ENCODE results near the gene LMBRD1. TPM values are rescaled to one million over a fixed set of nuclear protein-coding genes. Genes with fewer than 3 reads are reported as not detected.

LMBRD1 gene
- total RNA-seq, 1 experiment from 2014 or later, result 17.0 TPM

DNA sequence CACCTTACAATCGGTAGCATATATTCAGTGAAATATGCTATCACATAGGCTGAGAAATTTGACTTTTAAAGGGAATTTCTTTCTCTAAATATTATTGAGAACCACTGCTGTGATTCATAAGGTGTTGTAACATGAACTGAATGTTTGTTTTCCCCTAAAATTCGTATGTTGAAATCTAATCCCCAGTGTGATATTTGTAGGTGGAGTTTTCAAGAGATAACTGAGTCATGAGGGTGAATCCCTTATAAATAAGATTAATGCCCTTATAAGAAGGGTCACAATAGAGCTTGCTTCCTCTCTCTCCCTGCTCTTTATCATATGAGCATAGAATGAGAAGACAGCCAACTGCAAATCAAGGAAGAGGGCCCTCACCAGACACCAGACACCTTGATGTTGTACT, 64.8 kb downstream of the LMBRD1 start:
- Mint-ChIP-seq H3K9me3 (no peaks in the 10 kb centered on the region), H3K4me3 (no peak overlapping the region), H3K4me1 (no peaks in the 10 kb centered on the region), H3K27ac (no peak overlapping the region), H3K27me3 (ENCODE audit: low read depth) (no peaks in the 10 kb centered on the region), H3K36me3 (ENCODE audit: insufficient read depth in 1 of 3, low read depth in 3 of 3) (no peaks in the 10 kb centered on the region)
- DNase-seq, result no peak
- H3K9me3 ChIP-seq (ENCODE audit: control insufficient read depth, low read depth, low read length), result no peaks in the 10 kb centered on the region
- TF ChIP-seq, protein P1, sequence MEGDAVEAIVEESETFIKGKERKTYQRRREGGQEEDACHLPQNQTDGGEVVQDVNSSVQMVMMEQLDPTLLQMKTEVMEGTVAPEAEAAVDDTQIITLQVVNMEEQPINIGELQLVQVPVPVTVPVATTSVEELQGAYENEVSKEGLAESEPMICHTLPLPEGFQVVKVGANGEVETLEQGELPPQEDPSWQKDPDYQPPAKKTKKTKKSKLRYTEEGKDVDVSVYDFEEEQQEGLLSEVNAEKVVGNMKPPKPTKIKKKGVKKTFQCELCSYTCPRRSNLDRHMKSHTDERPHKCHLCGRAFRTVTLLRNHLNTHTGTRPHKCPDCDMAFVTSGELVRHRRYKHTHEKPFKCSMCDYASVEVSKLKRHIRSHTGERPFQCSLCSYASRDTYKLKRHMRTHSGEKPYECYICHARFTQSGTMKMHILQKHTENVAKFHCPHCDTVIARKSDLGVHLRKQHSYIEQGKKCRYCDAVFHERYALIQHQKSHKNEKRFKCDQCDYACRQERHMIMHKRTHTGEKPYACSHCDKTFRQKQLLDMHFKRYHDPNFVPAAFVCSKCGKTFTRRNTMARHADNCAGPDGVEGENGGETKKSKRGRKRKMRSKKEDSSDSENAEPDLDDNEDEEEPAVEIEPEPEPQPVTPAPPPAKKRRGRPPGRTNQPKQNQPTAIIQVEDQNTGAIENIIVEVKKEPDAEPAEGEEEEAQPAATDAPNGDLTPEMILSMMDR (conservative IDR thresholded peaks at IDR 0.05), result no peak
- H3K4ac ChIP-seq (ENCODE audit: low read depth, low read length), result no peak overlapping the region
- H2BK15ac ChIP-seq (ENCODE audit: low read depth, low read length), result no peak overlapping the region
- H3T11ph ChIP-seq (ENCODE audit: low read length), result no peak overlapping the region
- no peak overlapping the region for H3K4me2 ChIP-seq (ENCODE audit: insufficient read depth, insufficient read length, low read length)
- no peak overlapping the region for H2AFZ ChIP-seq (ENCODE audit: low read length)
- no peak overlapping the region for H2BK12ac ChIP-seq (ENCODE audit: insufficient read length, low read depth, low read length)
- no peak overlapping the region for H3K56ac ChIP-seq (ENCODE audit: insufficient read length, low read depth, low read length)
- H3K14ac ChIP-seq (ENCODE audit: insufficient read depth, low read length), result no peak overlapping the region
- H3K23me2 ChIP-seq (ENCODE audit: insufficient read length, low read depth, low read length, poor library complexity, severe bottlenecking), result no peaks in the 10 kb centered on the region
- no peak overlapping the region for H4K5ac ChIP-seq (ENCODE audit: insufficient read length, low read depth, low read length)
- no peak overlapping the region for H2BK120ac ChIP-seq (ENCODE audit: low read depth, low read length, poor library complexity, severe bottlenecking)
- H2BK5ac ChIP-seq (ENCODE audit: insufficient read length, low read length), result no peak overlapping the region
- H3K4me1 ChIP-seq (ENCODE audit: insufficient read depth, low read length), result no peaks in the 10 kb centered on the region
- no peak overlapping the region for H2BK20ac ChIP-seq (ENCODE audit: low read depth, low read length, poor library complexity, severe bottlenecking)
- H3K79me2 ChIP-seq (ENCODE audit: insufficient read depth, low read length), result no peaks in the 10 kb centered on the region
- H3K79me1 ChIP-seq (ENCODE audit: insufficient read depth, low read depth, low read length, poor library complexity, severe bottlenecking), result no peaks in the 10 kb centered on the region
- no peaks in the 10 kb centered on the region for H4K20me1 ChIP-seq (ENCODE audit: control insufficient read depth, insufficient read depth, insufficient read length)
- no peak overlapping the region for H4K8ac ChIP-seq (replicated peaks; ENCODE audit: insufficient read length, low read depth, low read length)
- H3K18ac ChIP-seq (ENCODE audit: insufficient read length, low read depth, low read length), result no peak overlapping the region
- no peak overlapping the region for H2AK5ac ChIP-seq (ENCODE audit: insufficient read length, low read length)
- no peaks in the 10 kb centered on the region for H3K27me3 ChIP-seq (ENCODE audit: insufficient read depth, low read length)
- H3K23ac ChIP-seq (ENCODE audit: insufficient read length, low read depth, low read length), result no peak overlapping the region
- no peak overlapping the region for H4K91ac ChIP-seq (ENCODE audit: insufficient read length, low read depth, low read length)
- WGBS (ENCODE audit: extremely low coverage, insufficient read length, low lambda C conversion rate), result no CpG with 5 or more reads among the region's 2 CpGs
- no peak overlapping the region for H3K27ac ChIP-seq (ENCODE audit: insufficient read length, low read depth, low read length)
- no peak overlapping the region for H3K9ac ChIP-seq (ENCODE audit: extremely low read depth, insufficient read length, low read length)

Measured in H9 (cell line).